ENCODE data around the gene MBLAC1.
"Not testable (repeated sequence)": the region's sequence is repeated elsewhere in the genome, so short reads cannot be mapped to it uniquely, and the experiment has no call there.

Gene MBLAC1

GRCh38 chr7:100128637-100128963, 1.8 kb downstream of the MBLAC1 start:
- no peak for TF ChIP-seq SUZ12 (IDR thresholded peaks at IDR 0.05)
- TF ChIP-seq L3MBTL2 (conservative IDR thresholded peaks at IDR 0.05), result no peak
- TF ChIP-seq FOXK2 (IDR thresholded peaks at IDR 0.05), result no peak
- TF ChIP-seq LEF1 (IDR thresholded peaks at IDR 0.05; ENCODE audit: borderline replicate concordance), result no peak
- no peak for TF ChIP-seq CTBP1 (IDR thresholded peaks at IDR 0.05; ENCODE audit: borderline replicate concordance)
- TF ChIP-seq NFRKB (IDR thresholded peaks at IDR 0.05), result no peak
- no peak for TF ChIP-seq ARNT (IDR thresholded peaks at IDR 0.05)
- TF ChIP-seq SP1 (IDR thresholded peaks at IDR 0.05), result no peak
- no peak for TF ChIP-seq FOXM1 (IDR thresholded peaks at IDR 0.05; ENCODE audit: borderline replicate concordance)
- ChIA-PET CTCF (interaction anchor here (0.6 kb wide), 1 partner anchor 46 kb away, joined by 3 read pairs; no protein-coding TSS in a partner anchor), POLR2A (interaction anchor here (0.6 to 2.7 kb wide), 10 partner anchors 12 to 149 kb away, joined by 3 to 16 read pairs (median 4); partner anchors contain the start of genes AP4M1, LAMTOR4, MCM7 and ZKSCAN1)
- no peak for DNase-seq (ENCODE audit: extremely low spot score)

DNA sequence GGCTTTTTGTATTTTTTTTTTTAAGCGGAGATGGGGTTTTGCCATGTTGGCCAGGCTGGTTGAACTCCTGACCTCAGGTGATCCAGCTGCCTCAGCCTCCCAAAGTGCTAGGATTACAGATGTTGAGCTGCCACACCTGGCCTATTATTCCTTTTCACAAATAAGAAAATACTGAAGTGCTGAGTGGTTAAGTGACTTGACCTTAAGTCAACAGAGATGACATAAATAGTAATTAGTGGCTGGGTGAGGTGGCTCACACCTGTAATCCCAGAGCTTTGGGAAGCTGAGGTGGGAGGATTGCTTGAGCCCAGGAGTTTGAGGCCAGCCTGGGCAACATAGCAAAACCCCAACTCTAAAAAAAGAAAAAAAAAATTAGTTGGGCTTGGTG, 3.4 kb downstream of the MBLAC1 start:
- POLR2A ChIA-PET, result interaction anchor here (1.0 to 2.7 kb wide), 4 partner anchors 8 to 118 kb away, joined by 3 to 16 read pairs (median 3); partner anchors contain the start of genes AP4M1 and MCM7
- CTCF ChIA-PET, result interaction anchor here (0.7 to 1.8 kb wide), 10 partner anchors 9 to 298 kb away, joined by 3 to 8 read pairs (median 6); partner anchors contain the start of genes GAL3ST4, LAMTOR4 and ZCWPW1
- DNase-seq (ENCODE audit: extremely low spot score), result not testable (repeated sequence)

DNA sequence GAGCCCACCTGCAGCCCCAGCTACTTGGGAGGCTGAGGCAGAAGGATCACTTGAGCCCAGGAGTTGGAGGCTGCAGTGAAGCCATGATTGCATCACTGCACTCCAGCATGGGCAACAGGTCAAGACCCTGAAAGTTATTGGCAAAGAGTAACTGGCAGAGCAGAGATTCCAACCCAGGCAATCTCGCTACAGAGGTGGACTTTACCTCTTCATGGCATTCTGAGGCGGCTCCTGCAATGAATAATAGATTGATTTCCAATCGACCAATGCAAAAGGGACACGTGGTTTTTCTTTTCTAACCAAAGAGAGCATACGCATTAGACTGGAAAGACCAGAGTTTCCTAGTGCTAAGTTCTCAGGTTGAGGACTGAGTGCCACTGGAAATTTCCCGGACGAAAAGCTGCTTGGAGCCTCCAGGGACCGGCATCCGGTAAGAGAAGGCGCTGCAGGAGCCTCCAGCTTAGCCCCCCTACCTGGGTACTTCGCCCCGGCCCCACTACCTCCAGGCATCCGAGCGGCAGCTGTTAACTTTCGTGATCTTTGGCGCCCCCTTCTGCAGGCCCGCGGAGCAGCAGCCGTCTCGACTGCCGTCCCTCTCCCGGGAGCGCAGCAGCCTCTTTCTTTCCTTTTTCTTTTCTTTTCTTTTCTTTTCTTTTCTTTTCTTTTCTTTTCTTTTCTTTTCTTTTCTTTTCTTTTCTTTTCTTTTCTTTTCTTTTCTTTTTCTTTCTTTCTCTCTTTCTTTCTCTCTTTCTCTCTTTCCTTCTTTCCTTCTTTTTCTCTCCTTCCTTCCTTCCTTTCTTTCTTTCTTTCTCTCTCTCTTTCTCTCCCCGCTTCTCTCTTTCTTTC, 4.1 kb downstream of the MBLAC1 start:
- peak; percentile 77 for DNase-seq (ENCODE audit: extremely low spot score)
- no peak for TF ChIP-seq SP1 (IDR thresholded peaks at IDR 0.05)
- TF ChIP-seq L3MBTL2 (conservative IDR thresholded peaks at IDR 0.05), result 0 out of 2 replicates have a peak, but pooled peaks have one; percentile 18
- TF ChIP-seq FOXA1 (IDR thresholded peaks at IDR 0.05), result no peak
- POLR2A ChIA-PET, result interaction anchor here (1.0 to 2.7 kb wide), 5 partner anchors 8 to 119 kb away, joined by 3 to 16 read pairs (median 3); partner anchors contain the start of genes AP4M1, MCM7 and ZKSCAN1
- CTCF ChIA-PET, result interaction anchor here (0.7 to 1.8 kb wide), 13 partner anchors 8 to 298 kb away, joined by 3 to 8 read pairs (median 5); partner anchors contain the start of genes GAL3ST4, LAMTOR4 and ZCWPW1

DNA sequence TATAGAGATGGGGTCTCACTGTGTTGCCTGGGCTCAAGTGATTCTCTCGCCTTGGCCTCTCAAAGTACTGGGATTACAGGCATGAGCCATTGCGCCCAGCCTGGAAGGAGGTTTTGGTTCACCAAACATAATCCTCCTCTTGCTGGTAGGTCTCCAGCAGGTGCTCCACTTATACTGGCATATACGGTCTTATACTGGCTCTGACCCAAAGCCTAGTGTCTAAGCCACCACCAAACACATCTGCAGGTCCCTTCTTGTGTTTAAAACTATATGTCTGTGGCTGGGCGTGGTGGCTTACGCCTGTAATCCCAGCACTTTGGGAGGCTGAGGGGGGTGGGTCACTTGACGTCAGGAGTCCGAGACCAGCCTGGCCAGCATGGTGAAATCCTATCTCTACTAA, 5.4 kb downstream of the MBLAC1 start:
- no peak for TF ChIP-seq PKNOX1 (IDR thresholded peaks at IDR 0.05)
- no peak for TF ChIP-seq HDGF (IDR thresholded peaks at IDR 0.05; ENCODE audit: borderline replicate concordance)
- no peak for TF ChIP-seq FOXK2 (IDR thresholded peaks at IDR 0.05)
- TF ChIP-seq FOXA1 (IDR thresholded peaks at IDR 0.05), result no peak
- TF ChIP-seq LEF1 (IDR thresholded peaks at IDR 0.05; ENCODE audit: borderline replicate concordance), result no peak
- no peak for TF ChIP-seq ELF4 (IDR thresholded peaks at IDR 0.05)
- no peak for TF ChIP-seq L3MBTL2 (conservative IDR thresholded peaks at IDR 0.05)
- TF ChIP-seq TARDBP (IDR thresholded peaks at IDR 0.05), result no peak
- ChIA-PET POLR2A (interaction anchor here (0.7 to 1.4 kb wide), 5 partner anchors 16 to 215 kb away, joined by 3 to 9 read pairs (median 3); partner anchors contain the start of genes AP4M1, LAMTOR4 and MCM7), CTCF (interaction anchor here (0.6 to 1.9 kb wide), 11 partner anchors 9 to 279 kb away, joined by 3 to 13 read pairs (median 6); partner anchors contain the start of gene PVRIG)
- no peak for DNase-seq (ENCODE audit: extremely low spot score)

GRCh38 chr7:100132697-100133151, 6.0 kb downstream of the MBLAC1 start:
- ChIA-PET POLR2A (interaction anchor here (0.7 to 1.4 kb wide), 5 partner anchors 16 to 214 kb away, joined by 3 to 9 read pairs (median 3); partner anchors contain the start of genes AP4M1, LAMTOR4 and MCM7), CTCF (interaction anchor here (0.6 to 1.9 kb wide), 14 partner anchors 8 to 279 kb away, joined by 3 to 13 read pairs (median 6); partner anchors contain the start of genes LAMTOR4 and PVRIG)
- TF ChIP-seq BHLHE40 (IDR thresholded peaks at IDR 0.05; ENCODE audit: borderline replicate concordance) (no peak), CTBP1 (IDR thresholded peaks at IDR 0.05; ENCODE audit: borderline replicate concordance) (no peak), SP1 (IDR thresholded peaks at IDR 0.05) (no peak), SUZ12 (IDR thresholded peaks at IDR 0.05) (no peak), FOXM1 (IDR thresholded peaks at IDR 0.05; ENCODE audit: borderline replicate concordance) (no peak), ARNT (IDR thresholded peaks at IDR 0.05) (no peak), FOXA1 (IDR thresholded peaks at IDR 0.05) (no peak), NFRKB (IDR thresholded peaks at IDR 0.05) (no peak), LEF1 (IDR thresholded peaks at IDR 0.05; ENCODE audit: borderline replicate concordance) (no peak), ELF4 (IDR thresholded peaks at IDR 0.05) (no peak), PKNOX1 (IDR thresholded peaks at IDR 0.05) (no peak), HDGF (IDR thresholded peaks at IDR 0.05; ENCODE audit: borderline replicate concordance) (no peak), ZNF384 (IDR thresholded peaks at IDR 0.05) (no peak), L3MBTL2 (conservative IDR thresholded peaks at IDR 0.05) (no peak), FOXK2 (IDR thresholded peaks at IDR 0.05) (no peak), TARDBP (IDR thresholded peaks at IDR 0.05) (no peak)

GRCh38 chr7:100137851-100138760, 11.3 kb downstream of the MBLAC1 start:
- CTCF ChIA-PET, result interaction anchor here (1.0 kb wide), 1 partner anchor 8 kb away, joined by 5 read pairs; no protein-coding TSS in a partner anchor
- TF ChIP-seq CTBP1 (IDR thresholded peaks at IDR 0.05; ENCODE audit: borderline replicate concordance) (no peak), LEF1 (IDR thresholded peaks at IDR 0.05; ENCODE audit: borderline replicate concordance) (no peak), BHLHE40 (IDR thresholded peaks at IDR 0.05; ENCODE audit: borderline replicate concordance) (no peak)
- DNase-seq (ENCODE audit: extremely low spot score), result no peak
- POLR2A ChIA-PET, result interaction anchor here (1.1 to 2.0 kb wide), 3 partner anchors 8 to 11 kb away, joined by 3 to 8 read pairs (median 7); partner anchors contain the start of genes LAMTOR4 and MBLAC1

More at GRCh38 chr7:100132697-100133151, 6.0 kb downstream of the MBLAC1 start:
- peak; percentile 78 for DNase-seq (ENCODE audit: extremely low spot score)

Measured in HEK293T (cell line).